HepG2 (cell line): Measurements from ENCODE around the gene PAK2. TPM values are rescaled to one million over a fixed set of nuclear protein-coding genes. Genes with fewer than 3 reads are reported as not detected.

ENCODE experiments used
- ATAC-seq: fragments of 200-7000 bp; cut with Tn5 transposase; 3 replicates; pipeline ENCODE4 v1.9.1; 2020; ENCODE audit warnings: mild to moderate bottlenecking, moderate library complexity
- BruUV-seq: library from RNA; stranded (reverse); fragments of 400-500 nt; replicated peaks from 2 replicates; lab custom pipeline; 2021; lab: Mats Ljungman, UMichigan
- CTCF ChIA-PET: fragments of 300-600 bp; formaldehyde crosslinking; extraction: SDS; loops from one replicate; lab custom pipeline; 2021; ENCODE audit warnings: low total read pairs, inconsistent platforms, low intra/inter-chr PET ratio; lab: Yijun Ruan, JAX
- POLR2A ChIA-PET: fragments of 350-600 bp; sonication (Branson Sonifier 250); formaldehyde crosslinking; loops from one replicate; lab custom pipeline; 2020; ENCODE audit warnings: antibody characterized with exemption, inconsistent platforms; lab: Yijun Ruan, JAX
- DNase-seq: peaks from one replicate; pipeline ENCODE4 v3.0.0-alpha.2; 2015; ENCODE audit warnings: low spot score
- FAIRE-seq: peaks from 3 replicates; lab custom pipeline; 2011; peaks lifted over from hg19 to GRCh38; lab: Jason Lieb, UNC
- H2AFZ ChIP-seq: one replicate; pipeline ENCODE4 v1.6.1; 2011; ENCODE audit warnings: low read length, inconsistent platforms
- H3K27ac ChIP-seq: fragments of 300-600 bp; 3 replicates; pipeline ENCODE4 v1.8.0; 2011; ENCODE audit warnings: mixed run types, mild to moderate bottlenecking, mixed read lengths, low read length, inconsistent platforms; ENCODE audit not compliant: insufficient read depth; ENCODE audit errors: extremely low read length
- H3K27me3 ChIP-seq, 2 experiments: fragments of 200-600 bp in 1 of 2; 2 replicates in 1 of 2; 3 replicates in 1 of 2; pipeline versions ENCODE4 v1.6.0 to v1.8.0; 2011; ENCODE audit warnings: low read length in 2 of 2, mild to moderate bottlenecking in 2 of 2, moderate library complexity in 2 of 2, inconsistent platforms in 1 of 2; ENCODE audit not compliant: insufficient read depth in 2 of 2, control insufficient read depth in 1 of 2
- H3K36me3 ChIP-seq, 2 experiments: fragments of 200-600 bp in 1 of 2; replicated peaks in 1 of 2; 2 replicates in 1 of 2; 3 replicates in 1 of 2; pipeline versions ENCODE4 v1.5.1 to v1.8.0; 2011; ENCODE audit warnings: low read length in 2 of 2, inconsistent platforms in 1 of 2; ENCODE audit not compliant: insufficient read depth in 2 of 2, control insufficient read depth in 1 of 2
- H3K4me1 ChIP-seq: 2 replicates; pipeline ENCODE4 v1.5.1; 2012; ENCODE audit warnings: low read length, inconsistent platforms; ENCODE audit not compliant: insufficient read depth
- H3K4me2 ChIP-seq: 2 replicates; pipeline ENCODE4 v1.6.0; 2011; ENCODE audit warnings: low read depth, low read length, inconsistent platforms
- H3K4me3 ChIP-seq, 3 experiments: fragments of 200-600 bp in 1 of 3; sonication (generic), shearing (Covaris generic) in 1 of 3; replicated peaks in 1 of 3; 2 replicates each; pipeline ENCODE4 v1.5.1; 2011 to 2016; ENCODE audit warnings: low read length in 3 of 3, inconsistent platforms in 2 of 3, low read depth in 2 of 3, mild to moderate bottlenecking in 2 of 3, control low read depth in 1 of 3, mixed read lengths in 1 of 3; ENCODE audit not compliant: insufficient read depth in 1 of 3
- H3K79me2 ChIP-seq: one replicate; pipeline ENCODE4 v1.6.1; 2011; ENCODE audit warnings: low read length, inconsistent platforms; ENCODE audit not compliant: insufficient read depth
- H3K9ac ChIP-seq: 2 replicates; pipeline ENCODE4 v1.6.0; 2011; ENCODE audit warnings: mild to moderate bottlenecking, low read depth, low read length, inconsistent platforms; ENCODE audit not compliant: insufficient read depth
- H3K9me3 ChIP-seq: 2 replicates; pipeline ENCODE4 v1.5.1; 2012; ENCODE audit warnings: mild to moderate bottlenecking, low read length
- H4K20me1 ChIP-seq: 2 replicates; pipeline ENCODE4 v1.6.0; 2011; ENCODE audit warnings: inconsistent platforms, mild to moderate bottlenecking, low read length, moderate library complexity; ENCODE audit not compliant: insufficient read depth
- CBFB ChIP-seq: sonication (generic); formaldehyde crosslinking; IDR thresholded peaks from 2 replicates; pipeline ENCODE4 v1.4.0; 2020; ENCODE audit warnings: missing genetic modification reagents
- CEBPG ChIP-seq: IDR thresholded peaks from 2 replicates; pipeline ENCODE4 v1.6.1; 2016
- FOXA3 ChIP-seq: IDR thresholded peaks from 2 replicates; pipeline ENCODE4 v1.6.1; 2016; ENCODE audit warnings: missing genetic modification reagents, missing compliant biosample characterization
- GATA4 ChIP-seq: sonication (generic); IDR thresholded peaks from 2 replicates; pipeline ENCODE4 v1.6.1; 2016; ENCODE audit warnings: antibody characterized with exemption, low read depth, borderline replicate concordance
- HIC2 ChIP-seq: sonication (generic); formaldehyde crosslinking; IDR thresholded peaks from 2 replicates; pipeline ENCODE4 v1.9.0; 2022; ENCODE audit warnings: low read depth, missing genetic modification reagents
- MEIS1 ChIP-seq: sonication (generic); formaldehyde crosslinking; IDR thresholded peaks from 2 replicates; pipeline ENCODE4 v1.9.0; 2021; ENCODE audit warnings: mild to moderate bottlenecking, missing genetic modification reagents, moderate library complexity, borderline replicate concordance
- ONECUT2 ChIP-seq: sonication (generic); formaldehyde crosslinking; IDR thresholded peaks from 2 replicates; pipeline ENCODE4 v1.4.0; 2020; ENCODE audit warnings: missing genetic modification reagents
- TCF7 ChIP-seq: sonication (generic); IDR thresholded peaks from 2 replicates; pipeline ENCODE4 v1.6.1; 2016; ENCODE audit warnings: antibody characterized with exemption, low read depth
- TEAD3 ChIP-seq: optimal IDR thresholded peaks from 2 replicates; pipeline ENCODE3; 2016; ENCODE audit warnings: borderline replicate concordance
- THAP11 ChIP-seq: IDR thresholded peaks from 2 replicates; pipeline ENCODE4 v1.6.1; 2016; ENCODE audit warnings: missing biosample characterization, missing genetic modification reagents
- ZFP1 ChIP-seq: IDR thresholded peaks from 2 replicates; pipeline ENCODE4 v1.6.1; 2016
- ZMYM4 ChIP-seq: sonication (generic); formaldehyde crosslinking; IDR thresholded peaks from 2 replicates; pipeline ENCODE4 v1.8.1; 2023; ENCODE audit warnings: mild to moderate bottlenecking, missing genetic modification reagents
- ZNF772 ChIP-seq: sonication (generic); formaldehyde crosslinking; IDR thresholded peaks from 2 replicates; pipeline ENCODE4 v1.5.0; 2020; ENCODE audit warnings: mild to moderate bottlenecking, missing genetic modification reagents
- ZSCAN5A ChIP-seq: sonication (generic); formaldehyde crosslinking; IDR thresholded peaks from 2 replicates; pipeline ENCODE4 v1.8.0; 2022; ENCODE audit warnings: mild to moderate bottlenecking, missing genetic modification reagents, borderline replicate concordance
- WGBS: methylation state at CpG from one replicate; pipeline ENCODE4 v1.1.6; 2017; ENCODE audit warnings: low lambda C conversion rate; 5-methylcytosine and 5-hydroxymethylcytosine counted together
- in situ Hi-C: cut with HindIII; loops from 2 replicates; pipeline ENCODE4 v1.10.0; 2017; ENCODE audit warnings: low pct_unique_long_range_greater_than_20kb; ENCODE audit not compliant: extremely low pct_ligation_motif_present
- intact Hi-C: fragments of 100-400 bp; cut with micrococcal nuclease; formaldehyde crosslinking; loops from one replicate; pipeline ENCODE4 v1.10.0; 2022; ENCODE audit not compliant: unreplicated experiment
- polyA plus RNA-seq, 8 experiments: library from polyadenylated mRNA; depleted of rRNA in 3 of 8; stranded (reverse) in 7 of 8; unstranded in 1 of 8; fragments of >200 nt; fragmentation: Illumina TruSeq in 4 of 8; extraction: Trizol in 4 of 8; gene quantifications; 2 replicates each; pipeline versions ENCODE4 v1.2.1 to v1.2.3, GENCODE V29; 2011 to 2016; ENCODE audit warnings: low read depth in 4 of 8, missing spikeins in 1 of 8, mixed read lengths in 1 of 8; ENCODE audit not compliant: insufficient read depth in 1 of 8
- total RNA-seq, 5 experiments: library from RNA; depleted of rRNA; stranded (reverse); fragments of >200 nt; fragmentation: Illumina TruSeq; extraction: Trizol; gene quantifications; 2 replicates each; pipeline ENCODE4 v1.2.3, GENCODE V29; 2016; ENCODE audit warnings: low read depth in 1 of 5

Gene PAK2
- total and polyA plus RNA-seq, 2 of the 13 experiments (the other 11 are each of a cell fraction or from before 2014, with no cell fraction given) = 23.0 to 24.7 TPM

GRCh38 chr3:196736670-196737374 lies 2.8 kb upstream of the PAK2 start:
- POLR2A ChIA-PET = interaction anchor here (0.7 to 1.1 kb wide), 2 partner anchors 24 to 25 kb away, joined by 3 to 4 read pairs; partner anchors contain the start of genes CEP19 and PIGX
- CTCF ChIA-PET = no interaction called here
- TF ChIP-seq CBFB (CRISPR knock-in tag) (peak; percentile 93), HIC2 (peak; percentile 59; the same call in 1 of the 2 replicates), ZFP1 (CRISPR knock-in tag) (no peak), ZNF772 (CRISPR knock-in tag) (no peak), GATA4 (0 out of 2 replicates have a peak, but pooled peaks have one; percentile 54), MEIS1 (no peak), THAP11 (CRISPR knock-in tag) (0 out of 2 replicates have a peak, but pooled peaks have one; percentile 26), TCF7 (peak; percentile 70), TEAD3 (peak; percentile 38), ZSCAN5A (CRISPR knock-in tag) (no peak), CEBPG (CRISPR knock-in tag) (peak; percentile 67), FOXA3 (CRISPR knock-in tag) (peak; percentile 35; the same call in 1 of the 2 replicates), ONECUT2 (CRISPR knock-in tag) (peak; percentile 43; the same call in 1 of the 2 replicates), ZMYM4 (CRISPR knock-in tag) (no peak)

More at GRCh38 chr3:196736670-196737374, 2.8 kb upstream of the PAK2 start:
- in situ Hi-C loops = no loop called here
- Histone ChIP-seq H3K4me3 (no peak overlapping the region), H3K27ac (peak overlapping the region; percentile 35), H3K9ac (no peak overlapping the region), H3K27me3 (no peaks in the 10 kb centered on the region; a peak in 1 of 5 replicates), H2AFZ (no peak overlapping the region), H3K79me2 (peaks cover 20% of the 10 kb centered on the region), H3K4me1 (peaks cover 41% of the 10 kb centered on the region), H4K20me1 (peaks cover 6% of the 10 kb centered on the region), H3K36me3 (0 out of 5 replicates have a peak, but pooled peaks cover 0 to 2% of the 10 kb centered on the region in 2 experiments), H3K9me3 (no peaks in the 10 kb centered on the region), H3K4me2 (peak overlapping the region; percentile 26; the same call in 1 of the 2 replicates)
- WGBS = 43% methylated on average over 4 of the region's 4 CpGs
- ATAC-seq (no peak), DNase-seq (peak; percentile 80), FAIRE-seq (no peak)
- intact Hi-C loops = no loop called here
- no TSS peak for BruUV-seq
